Measurements from ENCODE around the gene SLC33A1. TPM values are rescaled to one million over a fixed set of nuclear protein-coding genes. Genes with fewer than 3 reads are reported as not detected.
A peak's percentile ranks its signal among the peaks of the same experiment; 100 is the strongest.
"Not testable (repeated sequence)": the region's sequence is repeated elsewhere in the genome, so short reads cannot be mapped to it uniquely, and the experiment has no call there.

The SLC33A1 gene
- total RNA-seq, result 29.3 TPM

- DNase-seq (ENCODE audit: low spot score) (peak; percentile 99), ATAC-seq (peak; percentile 99)
- intact Hi-C loops (cut with DNase I), result no loop called here
Observed at GRCh38 chr3:155854141-155854940, at the start of gene SLC33A1. SLC33A1 (minus strand) TSS chr3:155854427; CDS start chr3:155853997, 430 bp downstream.

DNA sequence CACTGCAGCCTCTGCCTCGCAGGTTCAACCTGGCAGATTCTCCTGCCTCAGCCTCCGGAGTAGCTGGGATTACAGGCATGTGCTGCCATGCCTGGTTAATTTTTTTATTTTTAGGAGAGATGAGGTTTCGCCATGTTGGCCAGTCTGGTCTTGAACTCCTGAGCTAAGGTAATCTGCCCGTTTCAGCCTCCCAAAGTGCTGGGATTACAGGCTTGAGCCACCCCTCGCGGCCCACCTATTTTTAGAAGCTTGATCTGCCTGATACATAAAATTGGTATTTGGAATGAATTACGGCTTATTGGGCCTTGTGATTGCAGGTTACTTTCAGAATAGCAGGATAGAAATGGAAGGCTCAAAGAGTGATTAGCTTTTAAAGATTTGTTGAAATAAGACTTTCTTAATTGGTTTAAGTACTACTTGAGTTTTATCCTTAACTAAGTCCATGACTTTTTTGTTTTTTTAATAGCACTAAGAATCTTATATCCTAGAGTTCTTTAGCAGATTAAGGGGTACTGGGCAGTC is 41.2 kb upstream of the SLC33A1 start:
- ATAC-seq, result no peak
- no peak for DNase-seq (ENCODE audit: low spot score)
- intact Hi-C loops (cut with DNase I), result no loop called here

DNA sequence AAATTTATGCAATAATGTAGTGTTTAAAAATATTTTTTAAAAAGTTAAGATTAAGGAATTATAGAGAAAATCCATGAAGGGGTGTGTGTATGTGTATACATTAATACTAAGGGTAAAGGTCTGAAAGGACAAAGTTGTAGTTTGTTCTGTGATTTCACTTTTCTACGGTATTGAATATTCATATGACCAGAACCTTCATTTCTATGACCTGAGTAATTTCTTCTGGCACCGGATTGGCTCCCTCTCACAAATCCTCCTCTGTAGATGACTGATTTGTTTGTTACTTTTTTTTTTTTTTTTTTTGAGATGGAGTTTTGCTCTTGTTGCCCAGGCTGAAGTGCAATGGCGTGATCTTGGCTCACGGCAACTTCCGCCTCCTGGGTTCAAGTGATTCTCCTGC is 37.1 kb upstream of the SLC33A1 start:
- ATAC-seq, result no peak
- intact Hi-C loops (cut with DNase I), result loop anchor here (2.0 kb wide), 1 partner anchor 35 kb away; no protein-coding TSS in a partner anchor

GRCh38 chr3:155890671-155891190 is 36.5 kb upstream of the SLC33A1 start:
- no peak for ATAC-seq
- intact Hi-C loops (cut with DNase I), result loop anchor here (2.0 kb wide), 1 partner anchor 36 kb away; no protein-coding TSS in a partner anchor
- DNase-seq (ENCODE audit: low spot score), result no peak

More for the DNA sequence above, 37.1 kb upstream of the SLC33A1 start:
- no peak for DNase-seq (ENCODE audit: low spot score)

DNA sequence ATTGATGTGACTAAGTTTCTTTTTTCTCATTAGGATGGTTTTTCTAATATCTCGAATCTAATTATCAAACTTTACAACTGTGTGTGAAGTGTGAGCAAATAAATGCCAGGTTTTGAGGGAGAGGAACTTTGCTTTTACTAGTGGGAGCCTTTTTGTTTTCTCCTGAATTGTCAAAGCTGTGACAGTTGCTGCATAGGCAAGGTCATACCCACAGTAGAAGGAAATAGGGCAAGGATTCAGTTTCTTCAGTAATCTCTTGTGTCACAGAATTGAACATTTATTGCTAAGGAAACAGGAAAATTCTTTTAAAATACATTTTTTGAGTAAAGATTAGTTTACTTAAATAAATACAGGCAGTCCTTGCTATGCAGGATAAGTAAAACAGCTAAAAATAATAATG is 35.7 kb upstream of the SLC33A1 start:
- no peak for DNase-seq (ENCODE audit: low spot score)
- no peak for ATAC-seq
- intact Hi-C loops (cut with DNase I), result loop anchor here (2.0 kb wide), 1 partner anchor 37 kb away; no protein-coding TSS in a partner anchor

GRCh38 chr3:155889212-155889611 is 35.0 kb upstream of the SLC33A1 start:
- intact Hi-C loops (cut with DNase I), result no loop called here
- no peak for DNase-seq (ENCODE audit: low spot score)
- no peak for ATAC-seq

GRCh38 chr3:155886915-155887314 is 32.7 kb upstream of the SLC33A1 start:
- no peak for DNase-seq (ENCODE audit: low spot score)
- intact Hi-C loops (cut with DNase I), result no loop called here

GRCh38 chr3:155886348-155886747 is 32.1 kb upstream of the SLC33A1 start:
- intact Hi-C loops (cut with DNase I); ATAC-seq; DNase-seq (ENCODE audit: low spot score): not testable (repeated sequence)

More at GRCh38 chr3:155886915-155887314, 32.7 kb upstream of the SLC33A1 start:
- ATAC-seq, result no peak

GRCh38 chr3:155885292-155885691 is 31.1 kb upstream of the SLC33A1 start:
- intact Hi-C loops (cut with DNase I), result no loop called here

GRCh38 chr3:155884292-155884691 is 30.1 kb upstream of the SLC33A1 start:
- ATAC-seq, result no peak
- intact Hi-C loops (cut with DNase I), result no loop called here
- DNase-seq (ENCODE audit: low spot score), result no peak

More at GRCh38 chr3:155885292-155885691, 31.1 kb upstream of the SLC33A1 start:
- ATAC-seq (no peak), DNase-seq (ENCODE audit: low spot score) (no peak)

- ATAC-seq, result no peak
Observed at GRCh38 chr3:155880286-155880685, 26.1 kb upstream of the SLC33A1 start.

GRCh38 chr3:155876503-155876902 is 22.3 kb upstream of the SLC33A1 start:
- intact Hi-C loops (cut with DNase I), result no loop called here
- ATAC-seq, result no peak
- DNase-seq (ENCODE audit: low spot score), result no peak

More at GRCh38 chr3:155880286-155880685, 26.1 kb upstream of the SLC33A1 start:
- intact Hi-C loops (cut with DNase I), result no loop called here
- no peak for DNase-seq (ENCODE audit: low spot score)

DNA sequence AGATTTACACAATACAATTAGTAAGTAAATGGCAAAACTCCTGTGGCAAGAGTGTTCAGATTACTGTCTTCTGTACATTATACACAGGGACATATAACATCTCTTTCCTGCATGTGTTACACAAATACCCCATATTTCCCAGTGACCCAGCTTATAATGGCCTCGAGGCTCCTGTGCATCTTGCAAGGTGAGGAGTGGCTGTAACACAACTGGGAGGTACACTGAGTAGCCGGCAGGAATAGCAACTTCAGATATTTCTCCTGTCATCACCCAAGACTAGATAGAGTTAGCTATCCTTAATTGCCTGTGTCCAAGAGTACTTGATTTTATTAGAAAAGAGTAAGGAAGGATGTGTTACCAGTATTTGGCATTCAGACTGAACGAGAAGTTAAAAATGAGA is 21.8 kb upstream of the SLC33A1 start:
- no peak for ATAC-seq
- no peak for DNase-seq (ENCODE audit: low spot score)
- intact Hi-C loops (cut with DNase I), result no loop called here

GRCh38 chr3:155872904-155873646 is 18.8 kb upstream of the SLC33A1 start:
- no peak for ATAC-seq
- no peak for DNase-seq (ENCODE audit: low spot score)
- intact Hi-C loops (cut with DNase I), result no loop called here

- ATAC-seq, result no peak
- DNase-seq (ENCODE audit: low spot score), result no peak
- intact Hi-C loops (cut with DNase I), result no loop called here
Observed at GRCh38 chr3:155871746-155872158, 17.5 kb upstream of the SLC33A1 start.

GRCh38 chr3:155870945-155871745 is 16.9 kb upstream of the SLC33A1 start:
- intact Hi-C loops (cut with DNase I), result no loop called here
- DNase-seq (ENCODE audit: low spot score) (peak; percentile 75), ATAC-seq (peak; percentile 38)

GRCh38 chr3:155870133-155870944 is 16.1 kb upstream of the SLC33A1 start, which contains the start of gene GMPS:
GMPS (plus strand) TSS chr3:155870650; CDS start chr3:155870871, 221 bp downstream.
- intact Hi-C loops (cut with DNase I), result no loop called here
- peak; percentile 98 for ATAC-seq
- peak; percentile 96 for DNase-seq (ENCODE audit: low spot score)

- ATAC-seq, result no peak
- DNase-seq (ENCODE audit: low spot score), result no peak
- intact Hi-C loops (cut with DNase I), result no loop called here
Observed at GRCh38 chr3:155869691-155870090, 15.5 kb upstream of the SLC33A1 start.

Data from sciatic nerve (tissue), 2 donors.